Panc1 (cell line): Measurements from ENCODE around the gene MAGI2.

Experiments used
- CTCF ChIP-seq: fragments of 450-650 bp; IDR thresholded peaks from 2 replicates; pipeline ENCODE4 v1.5.1; 2017; ENCODE audit warnings: mild to moderate bottlenecking
- POLR2AphosphoS5 ChIP-seq: IDR thresholded peaks from 2 replicates; pipeline ENCODE4 v1.6.1; 2012; ENCODE audit warnings: mild to moderate bottlenecking, low read depth, low read length, moderate library complexity
- REST ChIP-seq, 2 experiments: IDR thresholded peaks; 2 replicates each; pipeline ENCODE4 v1.6.1; 2011 to 2012; ENCODE audit warnings: low read depth in 2 of 2, control low read depth in 1 of 2, low read length in 1 of 2, mild to moderate bottlenecking in 1 of 2, moderate library complexity in 1 of 2; ENCODE audit not compliant: insufficient read depth in 1 of 2
- SIN3A ChIP-seq: IDR thresholded peaks from 2 replicates; pipeline ENCODE4 v1.6.1; 2012; ENCODE audit warnings: low read depth, mild to moderate bottlenecking, low read length, moderate library complexity, borderline replicate concordance; ENCODE audit not compliant: insufficient read depth
- TCF7L2 ChIP-seq: IDR thresholded peaks from 2 replicates; pipeline ENCODE4 v1.6.1; 2011; ENCODE audit warnings: mild to moderate bottlenecking, low read depth, low read length, inconsistent platforms

GRCh38 chr7:79464051-79464450 is 10.6 kb upstream of the MAGI2 start:
- TF ChIP-seq CTCF: no peak
- no peak for TF ChIP-seq POLR2AphosphoS5
- no peak for TF ChIP-seq REST (IDR thresholded peaks at IDR 0.05; ENCODE audit: insufficient read depth in 1 of 2, low read depth in 2 of 2, low read length in 1 of 2)
- TF ChIP-seq SIN3A: no peak
- no peak for TF ChIP-seq TCF7L2
